GM04504 (cell line): Measurements from ENCODE around the gene MS4A15.
"Not testable (repeated sequence)": the region's sequence is repeated elsewhere in the genome, so short reads cannot be mapped to it uniquely, and the experiment has no call there.

Experiments
- DNase-seq: peaks from one replicate; pipeline ENCODE4 v3.0.0-alpha.2; 2012; ENCODE audit warnings: low read depth

Gene MS4A15

GRCh38 chr11:60756307-60757032 lies at the start of gene MS4A15:
Gene MS4A15 (plus strand): TSS chr11:60756867. CDS start chr11:60763734, 6,867 bp downstream.
- no peak for DNase-seq

- no peak for DNase-seq
Observed at GRCh38 chr11:60706931-60707330, 49.7 kb upstream of the MS4A15 start.

- DNase-seq, result no peak
Observed at GRCh38 chr11:60710482-60710881, 46.2 kb upstream of the MS4A15 start.

- no peak for DNase-seq
Observed at GRCh38 chr11:60711276-60711675, 45.4 kb upstream of the MS4A15 start.

- DNase-seq, result not testable (repeated sequence)
Observed at GRCh38 chr11:60713423-60713822, 43.2 kb upstream of the MS4A15 start.

- no peak for DNase-seq
Observed at GRCh38 chr11:60717956-60718355, 38.7 kb upstream of the MS4A15 start.

- DNase-seq, result no peak
Observed at GRCh38 chr11:60718524-60719316, 37.9 kb upstream of the MS4A15 start.

- DNase-seq, result no peak
Observed at GRCh38 chr11:60719391-60719790, 37.3 kb upstream of the MS4A15 start.

- DNase-seq, result no peak
Observed at GRCh38 chr11:60720460-60720859, 36.2 kb upstream of the MS4A15 start.

- no peak for DNase-seq
Observed at GRCh38 chr11:60724420-60724819, 32.2 kb upstream of the MS4A15 start, which contains the start of gene MS4A18. Gene MS4A18 (plus strand): TSS chr11:60724720.

GRCh38 chr11:60725592-60725991 lies 31.1 kb upstream of the MS4A15 start:
- no peak for DNase-seq

GRCh38 chr11:60731586-60731985 lies 25.1 kb upstream of the MS4A15 start:
- DNase-seq, result no peak

- no peak for DNase-seq
Observed at GRCh38 chr11:60734279-60734678, 22.4 kb upstream of the MS4A15 start.

GRCh38 chr11:60739114-60739513 lies 17.6 kb upstream of the MS4A15 start:
- DNase-seq, result no peak

GRCh38 chr11:60740573-60740972 lies 16.1 kb upstream of the MS4A15 start:
- no peak for DNase-seq

- no peak for DNase-seq
Observed at GRCh38 chr11:60741421-60741820, 15.2 kb upstream of the MS4A15 start.

- no peak for DNase-seq
Observed at GRCh38 chr11:60743058-60743457, 13.6 kb upstream of the MS4A15 start.

- no peak for DNase-seq
Observed at GRCh38 chr11:60744114-60744513, 12.6 kb upstream of the MS4A15 start.

- no peak for DNase-seq
Observed at GRCh38 chr11:60747359-60747873, 9.3 kb upstream of the MS4A15 start.

GRCh38 chr11:60748225-60748624 lies 8.4 kb upstream of the MS4A15 start:
- no peak for DNase-seq

GRCh38 chr11:60748821-60749220 lies 7.8 kb upstream of the MS4A15 start:
- DNase-seq, result no peak

- DNase-seq, result no peak
Observed at GRCh38 chr11:60750911-60751310, 5.8 kb upstream of the MS4A15 start.

- no peak for DNase-seq
Observed at GRCh38 chr11:60753309-60753708, 3.4 kb upstream of the MS4A15 start.
